Endothelial cell (in vitro differentiated cells): ENCODE results near the gene PRPF18. TPM values are rescaled to one million over a fixed set of nuclear protein-coding genes. Genes with fewer than 3 reads are reported as not detected.

Experiments
- DNase-seq: peaks from one replicate; pipeline ENCODE4 v3.0.0; 2021; ENCODE audit warnings: low spot score
- H3K27ac Mint-ChIP-seq: one replicate; pipeline ENCODE4 v1.8.0; 2021; ENCODE audit warnings: mixed read lengths, inconsistent platforms; ENCODE audit not compliant: unreplicated experiment
- H3K27me3 Mint-ChIP-seq: one replicate; pipeline ENCODE4 v1.8.0; 2021; ENCODE audit warnings: mild to moderate bottlenecking, moderate library complexity, mixed read lengths, inconsistent platforms; ENCODE audit not compliant: unreplicated experiment
- H3K36me3 Mint-ChIP-seq: one replicate; pipeline ENCODE4 v1.8.0; 2021; ENCODE audit warnings: mild to moderate bottlenecking, low read depth, mixed read lengths, inconsistent platforms; ENCODE audit not compliant: unreplicated experiment
- H3K4me1 Mint-ChIP-seq: one replicate; pipeline ENCODE4 v1.8.0; 2021; ENCODE audit warnings: mild to moderate bottlenecking, mixed read lengths, inconsistent platforms; ENCODE audit not compliant: unreplicated experiment
- H3K4me3 Mint-ChIP-seq: one replicate; pipeline ENCODE4 v1.8.0; 2021; ENCODE audit warnings: mild to moderate bottlenecking, mixed read lengths, inconsistent platforms; ENCODE audit not compliant: unreplicated experiment
- H3K9me3 Mint-ChIP-seq: one replicate; pipeline ENCODE4 v1.8.0; 2021; ENCODE audit warnings: mixed read lengths, inconsistent platforms; ENCODE audit not compliant: unreplicated experiment
- CTCF ChIP-seq: fragments of 200-600 bp; sonication (generic); IDR thresholded peaks from one replicate; pipeline ENCODE4 v1.5.0; 2021; ENCODE audit warnings: antibody characterized with exemption; ENCODE audit not compliant: unreplicated experiment
- total RNA-seq: library from RNA; stranded (reverse); fragmentation: NEBNext Ultra II Directional; extraction: Animal tissue kit (Norgen Biotek cat#: 25700); gene quantifications from one replicate; pipeline ENCODE4 v1.2.1, GENCODE V29; 2021; ENCODE audit not compliant: unreplicated experiment

PRPF18 gene
- total RNA-seq, 1 donor from 2014 or later = 19.7 TPM

- Mint-ChIP-seq H3K4me3 (no peak overlapping the region), H3K9me3 (no peaks in the 10 kb centered on the region), H3K36me3 (peaks cover 69% of the 10 kb centered on the region), H3K27ac (no peak overlapping the region), H3K4me1 (no peaks in the 10 kb centered on the region), H3K27me3 (peaks cover 11% of the 10 kb centered on the region)
- DNase-seq = no peak
- TF ChIP-seq CTCF = no peak
These were observed 58.1 kb downstream of the PRPF18 start for GRCh38 chr10:13644866-13645265.

- Mint-ChIP-seq H3K4me3 (no peak overlapping the region), H3K4me1 (no peaks in the 10 kb centered on the region), H3K27ac (no peak overlapping the region), H3K36me3 (peaks cover 60% of the 10 kb centered on the region), H3K27me3 (peaks cover 10% of the 10 kb centered on the region), H3K9me3 (no peaks in the 10 kb centered on the region)
- DNase-seq = no peak
- no peak for TF ChIP-seq CTCF
These were observed 61.7 kb downstream of the PRPF18 start for GRCh38 chr10:13648425-13648824.

- DNase-seq = no peak
- peaks cover 63% of the 10 kb centered on the region for H3K36me3 Mint-ChIP-seq
- H3K9me3 Mint-ChIP-seq = no peaks in the 10 kb centered on the region
- H3K4me3 Mint-ChIP-seq = no peak overlapping the region
- no peak for TF ChIP-seq CTCF
- H3K4me1 Mint-ChIP-seq = no peaks in the 10 kb centered on the region
- H3K27ac Mint-ChIP-seq = no peak overlapping the region
- H3K27me3 Mint-ChIP-seq = peaks cover 10% of the 10 kb centered on the region
These were observed 63.2 kb downstream of the PRPF18 start for GRCh38 chr10:13649844-13650520.

- Mint-ChIP-seq H3K4me3 (no peak overlapping the region), H3K36me3 (peaks cover 63% of the 10 kb centered on the region), H3K4me1 (no peaks in the 10 kb centered on the region), H3K27me3 (peaks cover 10% of the 10 kb centered on the region), H3K27ac (peak overlapping the region; percentile 3), H3K9me3 (no peaks in the 10 kb centered on the region)
- TF ChIP-seq CTCF = no peak
- no peak for DNase-seq
These were observed 64.2 kb downstream of the PRPF18 start for GRCh38 chr10:13650961-13651360.

GRCh38 chr10:13651969-13652720, 65.4 kb downstream of the PRPF18 start:
- Mint-ChIP-seq H3K4me3 (peak overlapping the region; percentile 47), H3K36me3 (peaks cover 58% of the 10 kb centered on the region), H3K4me1 (no peaks in the 10 kb centered on the region), H3K9me3 (no peaks in the 10 kb centered on the region), H3K27me3 (peaks cover 8% of the 10 kb centered on the region), H3K27ac (peak overlapping the region; percentile 48)
- DNase-seq = no peak
- no peak for TF ChIP-seq CTCF
